ENCODE results near the gene SUN2. TPM values are rescaled to one million over a fixed set of nuclear protein-coding genes. Genes with fewer than 3 reads are reported as not detected.

The SUN2 gene
- total and polyA plus RNA-seq, 2 donors (not counting 1 experiment from before 2014, with no cell fraction given): 224 to 305 TPM

- TF ChIP-seq EZH2 (IDR thresholded peaks at IDR 0.05; ENCODE audit: borderline replicate concordance, insufficient read depth, low read depth, low read length, poor library complexity, severe bottlenecking) (no peak), CTCF (IDR thresholded peaks at IDR 0.05) (no peak)
- Histone ChIP-seq H2AFZ (ENCODE audit: insufficient read depth, low read depth, low read length, poor library complexity, severe bottlenecking) (no peak overlapping the region), H3K4me1 (ENCODE audit: control insufficient read depth in 2 of 2, insufficient read depth in 2 of 2, low read length in 2 of 2) (peaks cover 3 to 4% of the 10 kb centered on the region in 2 donors), H3K27me3 (replicated peaks in 1 of 4; ENCODE audit: control extremely low read depth in 1 of 4, control insufficient read depth in 3 of 4, insufficient read depth in 4 of 4, low read length in 3 of 4) (no peaks in the 10 kb centered on the region), H3K4me3 (ENCODE audit: control extremely low read depth in 1 of 5, extremely low read depth in 1 of 5, insufficient read depth in 1 of 5, low read depth in 2 of 5, low read length in 4 of 5) (no peak overlapping the region), H3K79me2 (ENCODE audit: control insufficient read depth, insufficient read depth, low read length) (no peaks in the 10 kb centered on the region), H3K27ac (ENCODE audit: low read length in 2 of 2) (no peak overlapping the region), H3K9ac (ENCODE audit: low read length) (no peak overlapping the region), H3K9me3 (ENCODE audit: control extremely low read depth in 1 of 3, control insufficient read depth in 2 of 3, insufficient read depth in 1 of 3, low read length in 2 of 3) (no peaks in the 10 kb centered on the region), H3K36me3 (replicated peaks in 1 of 2; ENCODE audit: control extremely low read depth in 1 of 2, control insufficient read depth in 1 of 2, extremely low read depth in 1 of 2, insufficient read depth in 2 of 2, low read length in 1 of 2) (peaks cover 0 to 4% of the 10 kb centered on the region in 2 experiments), H4K20me1 (ENCODE audit: control insufficient read depth, insufficient read depth, low read length, poor library complexity, severe bottlenecking) (no peaks in the 10 kb centered on the region), H3K4me2 (replicated peaks; ENCODE audit: low read depth, low read length, poor library complexity, severe bottlenecking) (no peak overlapping the region)
- 90% methylated on average over 9 of the region's 16 CpGs for WGBS (ENCODE audit: insufficient coverage)
- Mint-ChIP-seq H3K27ac (no peak overlapping the region), H3K4me3 (no peak overlapping the region), H3K9me3 (ENCODE audit: insufficient read depth) (no peaks in the 10 kb centered on the region), H3K4me1 (peaks cover 5% of the 10 kb centered on the region), H3K27me3 (no peaks in the 10 kb centered on the region)
- DNase-seq (no peak), ATAC-seq (ENCODE audit: low read depth) (no peak)
- CTCF ChIA-PET: no interaction called here
- intact Hi-C loops (cut with micrococcal nuclease): no loop called here
- POLR2A ChIA-PET: no interaction called here
Observed at GRCh38 chr22:38788021-38788816, 32.4 kb upstream of the SUN2 start.

- intact Hi-C loops (cut with micrococcal nuclease): no loop called here
Observed at GRCh38 chr22:38786631-38787030, 30.8 kb upstream of the SUN2 start.

More at GRCh38 chr22:38786631-38787030, 30.8 kb upstream of the SUN2 start:
- no peak overlapping the region for H3K27ac ChIP-seq (ENCODE audit: low read length in 2 of 2)
- no peak overlapping the region for H2AFZ ChIP-seq (ENCODE audit: insufficient read depth, low read depth, low read length, poor library complexity, severe bottlenecking)
- no peak overlapping the region for H3K4me3 ChIP-seq (ENCODE audit: control extremely low read depth in 1 of 5, extremely low read depth in 1 of 5, insufficient read depth in 1 of 5, low read depth in 2 of 5, low read length in 4 of 5)
- CTCF ChIA-PET: no interaction called here
- Mint-ChIP-seq H3K27ac (no peak overlapping the region), H3K27me3 (no peaks in the 10 kb centered on the region), H3K9me3 (ENCODE audit: insufficient read depth) (no peaks in the 10 kb centered on the region), H3K4me1 (no peaks in the 10 kb centered on the region), H3K4me3 (no peak overlapping the region)
- H3K4me2 ChIP-seq (replicated peaks; ENCODE audit: low read depth, low read length, poor library complexity, severe bottlenecking): no peak overlapping the region
- WGBS (ENCODE audit: insufficient coverage): 86% methylated on average over 1 of the region's 3 CpGs
- no peaks in the 10 kb centered on the region for H4K20me1 ChIP-seq (ENCODE audit: control insufficient read depth, insufficient read depth, low read length, poor library complexity, severe bottlenecking)
- no peak overlapping the region for H3K9ac ChIP-seq (ENCODE audit: low read length)
- H3K4me1 ChIP-seq (ENCODE audit: control insufficient read depth in 2 of 2, insufficient read depth in 2 of 2, low read length in 2 of 2): no peaks in the 10 kb centered on the region
- ATAC-seq (ENCODE audit: low read depth) (no peak), DNase-seq (no peak)
- H3K27me3 ChIP-seq (replicated peaks in 1 of 4; ENCODE audit: control extremely low read depth in 1 of 4, control insufficient read depth in 3 of 4, insufficient read depth in 4 of 4, low read length in 3 of 4): no peaks in the 10 kb centered on the region
- H3K9me3 ChIP-seq (ENCODE audit: control extremely low read depth in 1 of 3, control insufficient read depth in 2 of 3, insufficient read depth in 1 of 3, low read length in 2 of 3): no peaks in the 10 kb centered on the region
- no peak for TF ChIP-seq EZH2 (IDR thresholded peaks at IDR 0.05; ENCODE audit: borderline replicate concordance, insufficient read depth, low read depth, low read length, poor library complexity, severe bottlenecking)
- no peak for TF ChIP-seq CTCF (IDR thresholded peaks at IDR 0.05)
- peaks cover 0 to 4% of the 10 kb centered on the region in 2 experiments for H3K36me3 ChIP-seq (replicated peaks in 1 of 2; ENCODE audit: control extremely low read depth in 1 of 2, control insufficient read depth in 1 of 2, extremely low read depth in 1 of 2, insufficient read depth in 2 of 2, low read length in 1 of 2)
- no peaks in the 10 kb centered on the region for H3K79me2 ChIP-seq (ENCODE audit: control insufficient read depth, insufficient read depth, low read length)
- POLR2A ChIA-PET: no interaction called here

All from B cell (primary cell).